ENCODE measurements around the gene TNNT2.

DNA sequence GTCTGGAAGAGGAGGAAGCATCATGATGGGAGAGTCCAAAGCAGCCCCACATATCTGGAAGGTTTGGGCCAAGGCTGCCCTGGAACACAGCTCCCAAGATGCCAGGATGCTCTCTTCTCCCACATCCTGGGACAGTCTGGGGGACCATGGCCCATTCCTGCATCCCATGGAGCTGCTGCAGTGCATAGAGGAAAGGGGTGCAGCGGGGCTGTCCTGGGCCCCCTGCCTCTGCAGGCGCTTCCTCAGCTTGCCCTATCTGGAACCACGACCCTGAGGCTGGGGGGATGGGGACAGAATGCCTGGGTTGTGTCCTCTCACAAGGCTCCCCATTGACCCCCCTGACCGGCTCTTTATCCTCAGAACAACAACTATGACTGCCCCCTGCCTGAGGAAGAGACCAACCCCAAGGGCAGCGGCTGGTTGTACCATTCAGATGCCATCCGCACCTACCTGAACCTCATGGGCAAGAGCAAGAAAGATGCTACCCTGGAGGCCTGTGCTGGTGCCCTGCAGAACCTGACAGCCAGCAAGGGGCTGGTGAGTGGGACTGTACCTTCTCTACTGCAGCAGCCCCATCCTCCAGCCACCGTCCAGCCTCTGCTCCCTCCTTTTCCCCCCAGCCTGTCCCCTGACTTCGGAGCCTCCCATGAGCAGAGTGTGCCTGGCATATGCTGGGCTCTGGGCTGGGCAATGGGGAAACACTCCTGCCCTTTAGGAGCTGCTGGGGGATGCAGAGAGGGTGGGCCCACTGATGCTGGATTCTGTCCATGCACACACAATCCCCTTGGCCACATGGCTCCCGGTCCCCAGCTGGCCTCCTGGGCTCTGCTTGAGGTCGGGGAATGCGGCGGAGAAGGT, 54.6 kb downstream of the TNNT2 start:
- no peak for TF ChIP-seq YY1 (IDR thresholded peaks at IDR 0.05; ENCODE audit: low read depth)
- TF ChIP-seq, protein P1, sequence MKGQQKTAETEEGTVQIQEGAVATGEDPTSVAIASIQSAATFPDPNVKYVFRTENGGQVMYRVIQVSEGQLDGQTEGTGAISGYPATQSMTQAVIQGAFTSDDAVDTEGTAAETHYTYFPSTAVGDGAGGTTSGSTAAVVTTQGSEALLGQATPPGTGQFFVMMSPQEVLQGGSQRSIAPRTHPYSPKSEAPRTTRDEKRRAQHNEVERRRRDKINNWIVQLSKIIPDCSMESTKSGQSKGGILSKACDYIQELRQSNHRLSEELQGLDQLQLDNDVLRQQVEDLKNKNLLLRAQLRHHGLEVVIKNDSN (IDR thresholded peaks at IDR 0.05): no peak
- no peak for TF ChIP-seq CREB1 (IDR thresholded peaks at IDR 0.05; ENCODE audit: low read depth)
- no peak for TF ChIP-seq CEBPB (IDR thresholded peaks at IDR 0.05)
- TF ChIP-seq, protein P2, sequence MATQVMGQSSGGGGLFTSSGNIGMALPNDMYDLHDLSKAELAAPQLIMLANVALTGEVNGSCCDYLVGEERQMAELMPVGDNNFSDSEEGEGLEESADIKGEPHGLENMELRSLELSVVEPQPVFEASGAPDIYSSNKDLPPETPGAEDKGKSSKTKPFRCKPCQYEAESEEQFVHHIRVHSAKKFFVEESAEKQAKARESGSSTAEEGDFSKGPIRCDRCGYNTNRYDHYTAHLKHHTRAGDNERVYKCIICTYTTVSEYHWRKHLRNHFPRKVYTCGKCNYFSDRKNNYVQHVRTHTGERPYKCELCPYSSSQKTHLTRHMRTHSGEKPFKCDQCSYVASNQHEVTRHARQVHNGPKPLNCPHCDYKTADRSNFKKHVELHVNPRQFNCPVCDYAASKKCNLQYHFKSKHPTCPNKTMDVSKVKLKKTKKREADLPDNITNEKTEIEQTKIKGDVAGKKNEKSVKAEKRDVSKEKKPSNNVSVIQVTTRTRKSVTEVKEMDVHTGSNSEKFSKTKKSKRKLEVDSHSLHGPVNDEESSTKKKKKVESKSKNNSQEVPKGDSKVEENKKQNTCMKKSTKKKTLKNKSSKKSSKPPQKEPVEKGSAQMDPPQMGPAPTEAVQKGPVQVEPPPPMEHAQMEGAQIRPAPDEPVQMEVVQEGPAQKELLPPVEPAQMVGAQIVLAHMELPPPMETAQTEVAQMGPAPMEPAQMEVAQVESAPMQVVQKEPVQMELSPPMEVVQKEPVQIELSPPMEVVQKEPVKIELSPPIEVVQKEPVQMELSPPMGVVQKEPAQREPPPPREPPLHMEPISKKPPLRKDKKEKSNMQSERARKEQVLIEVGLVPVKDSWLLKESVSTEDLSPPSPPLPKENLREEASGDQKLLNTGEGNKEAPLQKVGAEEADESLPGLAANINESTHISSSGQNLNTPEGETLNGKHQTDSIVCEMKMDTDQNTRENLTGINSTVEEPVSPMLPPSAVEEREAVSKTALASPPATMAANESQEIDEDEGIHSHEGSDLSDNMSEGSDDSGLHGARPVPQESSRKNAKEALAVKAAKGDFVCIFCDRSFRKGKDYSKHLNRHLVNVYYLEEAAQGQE (IDR thresholded peaks at IDR 0.05; ENCODE audit: low read depth): no peak
- no peak for TF ChIP-seq TAF1 (IDR thresholded peaks at IDR 0.05; ENCODE audit: low read depth)
- TF ChIP-seq EP300 (IDR thresholded peaks at IDR 0.05; ENCODE audit: borderline replicate concordance): no peak
- no peak for TF ChIP-seq NFIC (IDR thresholded peaks at IDR 0.05)
- TF ChIP-seq FOXM1 (IDR thresholded peaks at IDR 0.05; ENCODE audit: borderline replicate concordance, low read depth): no peak
- TF ChIP-seq, protein P3, sequence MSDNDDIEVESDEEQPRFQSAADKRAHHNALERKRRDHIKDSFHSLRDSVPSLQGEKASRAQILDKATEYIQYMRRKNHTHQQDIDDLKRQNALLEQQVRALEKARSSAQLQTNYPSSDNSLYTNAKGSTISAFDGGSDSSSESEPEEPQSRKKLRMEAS (IDR thresholded peaks at IDR 0.05): no peak
- no peak for TF ChIP-seq RAD21 (IDR thresholded peaks at IDR 0.05; ENCODE audit: low read depth)
- no peak for TF ChIP-seq TEAD4 (IDR thresholded peaks at IDR 0.05)
